GM23248 (cell line): Measurements from ENCODE around the gene WWOX. TPM values are rescaled to one million over a fixed set of nuclear protein-coding genes. Genes with fewer than 3 reads are reported as not detected.

Source experiments
- DNase-seq: peaks from one replicate; pipeline ENCODE4 v3.0.0-alpha.2; 2015
- H2AFZ ChIP-seq: fragments of 200-600 bp; sonication (generic); 2 replicates; pipeline ENCODE4 v1.6.1; 2016; ENCODE audit warnings: antibody characterized with exemption
- H3F3A ChIP-seq: fragments of 200-600 bp; sonication (generic); 2 replicates; pipeline ENCODE4 v1.6.1; 2016; ENCODE audit warnings: mild to moderate bottlenecking, antibody characterized with exemption, mixed run types; ENCODE audit not compliant: insufficient read depth
- H3K27ac ChIP-seq: fragments of 200-600 bp; sonication (generic); 2 replicates; pipeline ENCODE4 v1.5.1; 2016; ENCODE audit warnings: mild to moderate bottlenecking
- H3K27me3 ChIP-seq: fragments of 200-600 bp; sonication (generic); replicated peaks from 2 replicates; pipeline ENCODE4 v1.6.1; 2016; ENCODE audit warnings: mild to moderate bottlenecking; ENCODE audit not compliant: insufficient read depth
- H3K36me3 ChIP-seq: fragments of 200-600 bp; sonication (generic); 2 replicates; pipeline ENCODE4 v1.6.1; 2016; ENCODE audit warnings: low read depth, mild to moderate bottlenecking
- H3K4me1 ChIP-seq: fragments of 200-600 bp; sonication (generic); 2 replicates; pipeline ENCODE4 v1.6.1; 2016; ENCODE audit warnings: mild to moderate bottlenecking; ENCODE audit not compliant: insufficient read depth
- H3K4me2 ChIP-seq: fragments of 200-600 bp; sonication (generic); one replicate; pipeline ENCODE4 v1.6.1; 2016; ENCODE audit warnings: mild to moderate bottlenecking; ENCODE audit not compliant: unreplicated experiment
- H3K4me3 ChIP-seq: fragments of 200-600 bp; sonication (generic); 2 replicates; pipeline ENCODE4 v1.5.1; 2016; ENCODE audit warnings: mild to moderate bottlenecking
- H3K79me2 ChIP-seq: fragments of 200-600 bp; sonication (generic); 2 replicates; pipeline ENCODE4 v1.6.1; 2016; ENCODE audit warnings: mild to moderate bottlenecking; ENCODE audit not compliant: insufficient read depth
- H3K9ac ChIP-seq: fragments of 200-600 bp; sonication (generic); 2 replicates; pipeline ENCODE4 v1.6.1; 2016; ENCODE audit warnings: mild to moderate bottlenecking
- H3K9me2 ChIP-seq: fragments of 200-600 bp; sonication (generic); 2 replicates; pipeline ENCODE4 v1.6.1; 2016; ENCODE audit warnings: mixed run types, mild to moderate bottlenecking, moderate library complexity; ENCODE audit not compliant: insufficient read depth
- H3K9me3 ChIP-seq: fragments of 200-600 bp; sonication (generic); one replicate; pipeline ENCODE4 v1.6.1; 2017; ENCODE audit warnings: low read depth
- H4K20me1 ChIP-seq: fragments of 200-600 bp; sonication (generic); 2 replicates; pipeline ENCODE4 v1.6.0; 2016; ENCODE audit not compliant: insufficient read depth
- EZH2 ChIP-seq: fragments of 200-600 bp; sonication (generic); IDR thresholded peaks from 2 replicates; pipeline ENCODE4 v1.6.1; 2018; ENCODE audit warnings: antibody characterized with exemption, mild to moderate bottlenecking; ENCODE audit not compliant: insufficient read depth, poor library complexity, severe bottlenecking
- EZH2phosphoT487 ChIP-seq: fragments of 200-600 bp; sonication (generic); IDR thresholded peaks from 2 replicates; pipeline ENCODE4 v1.6.1; 2018; ENCODE audit warnings: antibody characterized with exemption, moderate library complexity, mild to moderate bottlenecking, low read depth; ENCODE audit not compliant: insufficient read depth
- WGBS, 2 experiments: methylation state at CpG; one replicate each; pipeline ENCODE4 v1.1.6; 2015 to 2017; ENCODE audit warnings: low lambda C conversion rate in 2 of 2, low coverage in 1 of 2; ENCODE audit errors: missing lambda C conversion rate in 2 of 2; 5-methylcytosine and 5-hydroxymethylcytosine counted together
- in situ Hi-C: fragments of 300-500 bp; cut with MboI; formaldehyde crosslinking; loops from 2 replicates; pipeline ENCODE4 v1.15.0; 2020
- polyA plus RNA-seq: library from polyadenylated mRNA; unstranded; fragments of >200 nt; fragmentation: Nextera tagmentation; extraction: Ambion mirVana; gene quantifications from 2 replicates; pipeline ENCODE4 v1.2.1, GENCODE V29; 2016
- total RNA-seq: library from RNA; depleted of rRNA; stranded (reverse); fragments of >200 nt; shearing (Covaris generic); gene quantifications from 2 replicates; pipeline ENCODE4 v1.2.3, GENCODE V29; 2014

The WWOX gene
- total and polyA plus RNA-seq, 2 experiments from 2014 or later = 4.5 to 6.6 TPM

DNA sequence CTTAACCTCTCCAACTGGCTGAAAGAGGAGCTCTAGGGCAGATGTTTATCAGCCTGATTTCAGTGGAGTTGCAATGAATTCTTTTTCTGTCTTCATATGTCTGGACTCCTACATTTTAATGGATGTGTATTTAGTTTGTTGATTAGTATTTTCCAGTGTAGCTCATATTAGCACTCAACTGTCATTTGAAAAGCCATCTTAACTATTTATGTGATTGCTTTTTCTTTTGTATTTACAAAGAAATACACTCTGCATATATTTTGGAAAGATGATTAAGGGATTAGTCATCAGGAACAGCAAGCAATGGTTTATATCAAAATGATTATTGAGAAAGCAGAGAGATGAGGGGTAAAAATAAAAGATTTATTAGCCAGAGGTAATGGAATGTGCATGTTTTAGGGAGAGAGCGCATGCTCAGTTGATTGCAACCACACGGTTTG, 71.1 kb downstream of the WWOX start:
- H2AFZ ChIP-seq = no peak overlapping the region
- no peak overlapping the region for H3K27ac ChIP-seq
- H3K27me3 ChIP-seq = no peaks in the 10 kb centered on the region
- H3K36me3 ChIP-seq = no peaks in the 10 kb centered on the region
- TF ChIP-seq EZH2 = no peak
- TF ChIP-seq EZH2phosphoT487 = no peak
- in situ Hi-C loops = no loop called here
- H3K9me3 ChIP-seq = no peaks in the 10 kb centered on the region
- no peak overlapping the region for H3K4me2 ChIP-seq
- no peak overlapping the region for H3K9ac ChIP-seq
- H3K9me2 ChIP-seq = no peaks in the 10 kb centered on the region
- 45 to 50% methylated on average over 2 of the region's 2 CpGs for WGBS, 2 experiments
- H4K20me1 ChIP-seq = no peaks in the 10 kb centered on the region
- no peaks in the 10 kb centered on the region for H3K4me1 ChIP-seq
- H3K4me3 ChIP-seq = no peak overlapping the region
- no peaks in the 10 kb centered on the region for H3K79me2 ChIP-seq
- H3F3A ChIP-seq = no peaks in the 10 kb centered on the region
- DNase-seq = no peak

DNA sequence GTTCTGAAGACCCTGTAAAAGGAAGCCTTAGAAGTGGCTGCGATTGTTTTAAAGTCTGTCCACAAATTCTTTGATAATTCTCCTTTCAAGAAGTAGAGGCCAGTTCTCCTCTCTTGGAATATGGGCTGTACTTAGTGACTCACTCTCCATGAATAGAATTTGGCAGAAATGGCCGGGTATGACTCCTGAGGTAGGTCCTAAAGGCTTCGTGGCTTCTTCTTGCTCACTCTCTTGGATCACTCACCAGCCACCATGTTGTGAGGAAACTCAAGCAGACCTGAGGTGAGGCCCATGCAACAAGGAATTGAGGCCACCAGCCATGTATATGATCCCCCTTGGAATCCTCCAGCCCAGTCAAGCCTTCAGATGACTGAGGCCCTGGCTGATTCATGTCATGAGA, 75.8 kb downstream of the WWOX start:
- Histone ChIP-seq H3K27ac (no peak overlapping the region), H2AFZ (no peak overlapping the region), H4K20me1 (no peaks in the 10 kb centered on the region), H3K79me2 (no peaks in the 10 kb centered on the region), H3K36me3 (no peaks in the 10 kb centered on the region), H3K4me1 (no peaks in the 10 kb centered on the region), H3K27me3 (no peaks in the 10 kb centered on the region), H3K9ac (no peak overlapping the region), H3K4me2 (no peak overlapping the region), H3F3A (no peaks in the 10 kb centered on the region), H3K9me3 (no peaks in the 10 kb centered on the region), H3K4me3 (no peak overlapping the region), H3K9me2 (no peaks in the 10 kb centered on the region)
- DNase-seq = peak; percentile 20
- TF ChIP-seq EZH2phosphoT487 = no peak
- in situ Hi-C loops = no loop called here
- WGBS, 2 experiments = 43 to 53% methylated on average over 3 of the region's 3 CpGs

DNA sequence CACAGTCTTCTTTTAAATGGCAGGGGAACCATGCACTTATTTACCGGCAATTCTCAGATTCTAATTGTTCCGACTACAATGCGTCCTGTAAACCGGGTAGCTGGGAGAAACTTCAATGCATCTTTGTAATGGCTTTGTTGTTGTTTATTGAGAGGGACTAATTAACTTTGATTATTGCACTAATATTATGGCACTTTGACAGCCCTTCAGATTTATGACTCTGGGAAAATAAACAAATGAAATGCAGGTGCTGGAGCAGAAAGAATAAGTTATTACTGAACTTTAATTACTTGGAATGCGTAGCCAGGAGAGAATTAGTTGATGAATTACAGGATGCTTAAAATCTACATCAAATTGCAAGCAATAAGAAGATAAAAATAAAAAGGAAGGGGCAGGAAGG, 77.0 kb downstream of the WWOX start:
- H3K9me2 ChIP-seq = no peaks in the 10 kb centered on the region
- no peak overlapping the region for H3K9ac ChIP-seq
- no peak overlapping the region for H3K4me2 ChIP-seq
- H4K20me1 ChIP-seq = no peaks in the 10 kb centered on the region
- WGBS, 2 experiments = 75 to 79% methylated on average over 5 of the region's 5 CpGs
- in situ Hi-C loops = no loop called here
- no peaks in the 10 kb centered on the region for H3K36me3 ChIP-seq
- no peak overlapping the region for H3K27ac ChIP-seq
- no peak for DNase-seq
- no peaks in the 10 kb centered on the region for H3K9me3 ChIP-seq
- no peaks in the 10 kb centered on the region for H3F3A ChIP-seq
- TF ChIP-seq EZH2phosphoT487 = no peak
- no peak for TF ChIP-seq EZH2
- H3K4me1 ChIP-seq = no peaks in the 10 kb centered on the region
- H3K4me3 ChIP-seq = no peak overlapping the region
- no peak overlapping the region for H2AFZ ChIP-seq
- H3K27me3 ChIP-seq = no peaks in the 10 kb centered on the region
- H3K79me2 ChIP-seq = no peaks in the 10 kb centered on the region

DNA sequence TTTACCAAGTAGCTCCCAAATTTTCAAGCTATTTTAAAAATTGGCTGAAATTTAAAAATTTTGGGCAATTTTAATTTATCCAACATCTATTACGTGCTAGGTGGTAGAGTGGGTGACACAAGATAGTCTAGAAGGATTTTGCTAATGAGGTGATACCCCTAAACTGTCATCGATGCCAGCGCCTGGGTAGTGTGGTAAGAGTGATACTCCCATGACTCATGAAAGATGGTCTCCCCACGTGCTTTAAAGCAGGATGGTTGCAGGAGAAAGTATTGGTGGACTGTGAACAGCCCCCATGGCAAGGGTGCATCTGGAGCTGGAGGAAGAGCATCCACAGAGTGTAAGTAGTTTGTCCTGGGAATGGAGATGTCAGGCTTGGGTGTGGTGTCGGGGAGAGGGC, 77.8 kb downstream of the WWOX start:
- in situ Hi-C loops = no loop called here
- no peak overlapping the region for H3K4me3 ChIP-seq
- no peaks in the 10 kb centered on the region for H3K36me3 ChIP-seq
- H3K4me1 ChIP-seq = no peaks in the 10 kb centered on the region
- H3F3A ChIP-seq = no peaks in the 10 kb centered on the region
- no peak overlapping the region for H2AFZ ChIP-seq
- TF ChIP-seq EZH2 (no peak), EZH2phosphoT487 (no peak)
- WGBS, 2 experiments = 39 to 48% methylated on average over 5 of the region's 5 CpGs
- no peak overlapping the region for H3K9ac ChIP-seq
- no peaks in the 10 kb centered on the region for H3K27me3 ChIP-seq
- no peak overlapping the region for H3K27ac ChIP-seq
- no peaks in the 10 kb centered on the region for H3K9me3 ChIP-seq
- no peak overlapping the region for H3K4me2 ChIP-seq
- no peaks in the 10 kb centered on the region for H3K9me2 ChIP-seq
- DNase-seq = no peak
- no peaks in the 10 kb centered on the region for H3K79me2 ChIP-seq
- no peaks in the 10 kb centered on the region for H4K20me1 ChIP-seq

DNA sequence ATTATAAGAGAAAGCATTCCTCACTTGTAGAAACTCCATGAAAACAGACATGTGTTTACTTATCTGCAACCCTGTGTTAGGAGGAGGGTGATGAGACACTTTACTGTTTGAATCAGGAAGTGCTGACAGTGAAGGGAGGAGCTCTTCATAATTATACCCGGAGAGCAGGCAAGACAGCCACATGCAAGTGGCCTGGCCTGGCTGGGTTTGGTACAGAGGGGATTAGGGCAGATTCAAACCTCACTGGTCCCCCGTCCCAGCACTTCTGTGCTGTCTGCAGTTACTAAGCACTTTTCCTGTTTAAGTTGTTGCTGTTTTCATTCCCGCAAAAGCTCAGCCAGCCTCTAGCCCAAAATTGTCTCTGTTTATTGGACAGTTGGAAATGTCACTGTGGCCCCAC, 78.5 kb downstream of the WWOX start:
- H2AFZ ChIP-seq = no peak overlapping the region
- H3K4me1 ChIP-seq = no peaks in the 10 kb centered on the region
- H3K4me3 ChIP-seq = no peak overlapping the region
- no peaks in the 10 kb centered on the region for H3K9me2 ChIP-seq
- 34 to 37% methylated on average over 3 of the region's 3 CpGs for WGBS, 2 experiments
- no peaks in the 10 kb centered on the region for H4K20me1 ChIP-seq
- H3K9ac ChIP-seq = no peak overlapping the region
- no peak for TF ChIP-seq EZH2phosphoT487
- no peak for TF ChIP-seq EZH2
- no peaks in the 10 kb centered on the region for H3F3A ChIP-seq
- H3K36me3 ChIP-seq = no peaks in the 10 kb centered on the region
- H3K27me3 ChIP-seq = 0 out of 2 replicates have a peak, but pooled peaks cover under 1% of the 10 kb centered on the region
- no peaks in the 10 kb centered on the region for H3K79me2 ChIP-seq
- in situ Hi-C loops = no loop called here
- no peak overlapping the region for H3K4me2 ChIP-seq
- DNase-seq = no peak
- no peaks in the 10 kb centered on the region for H3K9me3 ChIP-seq
- no peak overlapping the region for H3K27ac ChIP-seq
